ENCODE data around the gene CELA1.

Gene CELA1

DNA sequence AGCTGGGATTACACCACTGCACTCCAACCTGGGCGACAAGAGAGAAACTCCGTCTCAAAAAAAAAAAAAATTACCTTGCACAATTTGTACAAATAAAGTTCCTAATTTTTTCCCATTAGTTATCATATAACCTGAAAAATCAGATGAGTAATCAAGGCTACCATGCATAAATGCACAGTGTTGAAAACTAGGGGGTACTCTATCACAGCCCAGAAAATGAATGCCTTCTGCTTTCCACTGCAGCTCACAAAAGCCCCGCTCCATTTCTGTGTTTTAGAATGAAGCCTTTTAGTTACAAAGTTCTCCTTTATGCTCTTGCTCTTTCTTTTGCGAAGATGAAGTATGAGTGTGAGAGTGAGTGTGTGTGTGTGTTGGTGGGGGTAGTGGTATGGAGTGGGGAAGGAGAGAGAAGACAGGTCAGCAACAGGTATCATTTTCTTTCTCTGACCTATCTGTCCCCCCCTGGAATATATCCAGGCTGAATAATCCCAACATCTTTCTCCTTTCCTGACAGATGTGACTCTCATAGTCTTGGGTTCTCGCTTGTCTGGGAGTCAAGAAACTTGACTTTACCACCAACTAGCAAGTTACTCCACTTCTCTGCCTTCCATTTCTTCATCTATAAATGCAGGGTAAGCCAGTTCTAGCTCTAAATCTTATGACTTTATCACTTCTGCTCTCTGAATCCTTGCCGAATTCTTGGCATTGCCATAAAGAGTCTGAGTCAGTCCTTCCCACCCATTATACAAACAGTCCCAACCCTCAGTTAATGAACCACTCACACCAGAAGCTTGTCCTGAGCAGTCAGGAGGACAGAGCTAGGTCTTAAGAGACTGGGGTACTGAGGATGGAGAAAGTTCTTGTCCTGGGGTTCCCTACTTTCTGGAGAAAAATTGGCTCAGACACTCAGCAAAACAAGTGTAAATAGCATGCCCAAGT is 38.6 kb downstream of the CELA1 start:
- TF ChIP-seq FOXP2 (optimal IDR thresholded peaks at IDR 0.05; ENCODE audit: borderline replicate concordance, extremely low read depth, extremely low read length, insufficient read depth), result no peak
- TF ChIP-seq, protein P1, sequence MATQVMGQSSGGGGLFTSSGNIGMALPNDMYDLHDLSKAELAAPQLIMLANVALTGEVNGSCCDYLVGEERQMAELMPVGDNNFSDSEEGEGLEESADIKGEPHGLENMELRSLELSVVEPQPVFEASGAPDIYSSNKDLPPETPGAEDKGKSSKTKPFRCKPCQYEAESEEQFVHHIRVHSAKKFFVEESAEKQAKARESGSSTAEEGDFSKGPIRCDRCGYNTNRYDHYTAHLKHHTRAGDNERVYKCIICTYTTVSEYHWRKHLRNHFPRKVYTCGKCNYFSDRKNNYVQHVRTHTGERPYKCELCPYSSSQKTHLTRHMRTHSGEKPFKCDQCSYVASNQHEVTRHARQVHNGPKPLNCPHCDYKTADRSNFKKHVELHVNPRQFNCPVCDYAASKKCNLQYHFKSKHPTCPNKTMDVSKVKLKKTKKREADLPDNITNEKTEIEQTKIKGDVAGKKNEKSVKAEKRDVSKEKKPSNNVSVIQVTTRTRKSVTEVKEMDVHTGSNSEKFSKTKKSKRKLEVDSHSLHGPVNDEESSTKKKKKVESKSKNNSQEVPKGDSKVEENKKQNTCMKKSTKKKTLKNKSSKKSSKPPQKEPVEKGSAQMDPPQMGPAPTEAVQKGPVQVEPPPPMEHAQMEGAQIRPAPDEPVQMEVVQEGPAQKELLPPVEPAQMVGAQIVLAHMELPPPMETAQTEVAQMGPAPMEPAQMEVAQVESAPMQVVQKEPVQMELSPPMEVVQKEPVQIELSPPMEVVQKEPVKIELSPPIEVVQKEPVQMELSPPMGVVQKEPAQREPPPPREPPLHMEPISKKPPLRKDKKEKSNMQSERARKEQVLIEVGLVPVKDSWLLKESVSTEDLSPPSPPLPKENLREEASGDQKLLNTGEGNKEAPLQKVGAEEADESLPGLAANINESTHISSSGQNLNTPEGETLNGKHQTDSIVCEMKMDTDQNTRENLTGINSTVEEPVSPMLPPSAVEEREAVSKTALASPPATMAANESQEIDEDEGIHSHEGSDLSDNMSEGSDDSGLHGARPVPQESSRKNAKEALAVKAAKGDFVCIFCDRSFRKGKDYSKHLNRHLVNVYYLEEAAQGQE (IDR thresholded peaks at IDR 0.05; ENCODE audit: insufficient read depth in 1 of 2, low read depth in 2 of 2, low read length in 2 of 2), result no peak
- TF ChIP-seq TAF1 (IDR thresholded peaks at IDR 0.05; ENCODE audit: borderline replicate concordance, insufficient read depth, low read length), result no peak
- no peak for TF ChIP-seq SIN3A (IDR thresholded peaks at IDR 0.05; ENCODE audit: borderline replicate concordance, insufficient read depth, low read length)
- TF ChIP-seq POLR2AphosphoS5 (IDR thresholded peaks at IDR 0.05; ENCODE audit: low read depth, low read length), result no peak

DNA sequence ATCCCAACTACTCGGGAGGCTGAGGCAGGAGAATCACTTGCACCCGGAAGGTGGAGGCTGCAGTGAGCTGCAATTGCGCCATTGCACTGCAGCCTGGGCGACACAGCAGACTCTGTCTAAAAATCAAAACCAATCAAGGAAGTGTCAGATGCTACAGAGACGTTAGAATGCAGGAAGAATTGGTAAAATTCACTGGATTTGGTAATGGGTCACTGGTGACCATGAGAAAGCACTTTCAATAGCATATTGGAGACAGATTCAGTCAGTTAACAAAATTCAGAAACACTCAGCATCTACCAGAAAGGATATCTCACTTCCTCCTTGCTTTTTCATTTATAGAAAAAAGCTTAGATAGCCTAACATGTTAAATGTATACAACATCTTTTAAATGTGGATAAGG is 40.0 kb downstream of the CELA1 start:
- TF ChIP-seq POLR2AphosphoS5 (IDR thresholded peaks at IDR 0.05; ENCODE audit: low read depth, low read length), result no peak
- TF ChIP-seq, protein P1 (IDR thresholded peaks at IDR 0.05; ENCODE audit: insufficient read depth in 1 of 2, low read depth in 2 of 2, low read length in 2 of 2), result no peak
- no peak for TF ChIP-seq FOXP2 (optimal IDR thresholded peaks at IDR 0.05; ENCODE audit: borderline replicate concordance, extremely low read depth, extremely low read length, insufficient read depth)
- no peak for TF ChIP-seq SIN3A (IDR thresholded peaks at IDR 0.05; ENCODE audit: borderline replicate concordance, insufficient read depth, low read length)
- TF ChIP-seq TAF1 (IDR thresholded peaks at IDR 0.05; ENCODE audit: borderline replicate concordance, insufficient read depth, low read length), result no peak

DNA sequence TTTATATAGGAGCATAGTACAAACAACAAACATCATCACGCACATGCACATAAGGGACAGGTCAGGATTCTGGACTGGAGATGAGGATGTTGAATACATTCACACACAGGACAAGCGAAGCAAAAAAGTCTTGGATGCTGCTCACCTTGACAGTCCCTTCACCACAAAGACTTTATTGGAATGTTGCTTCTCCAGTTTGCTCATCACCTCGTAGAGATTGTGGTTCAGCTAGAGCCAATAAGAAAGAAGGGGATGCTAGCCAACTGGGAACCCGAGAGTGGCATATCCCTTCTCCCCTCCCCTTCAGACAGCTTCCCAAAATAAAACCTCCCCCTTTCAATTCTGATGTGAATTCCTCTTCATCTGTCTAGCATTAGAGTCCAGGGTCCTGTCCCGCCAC is 50.8 kb downstream of the CELA1 start:
- TF ChIP-seq FOXP2 (optimal IDR thresholded peaks at IDR 0.05; ENCODE audit: borderline replicate concordance, extremely low read depth, extremely low read length, insufficient read depth) (no peak), TAF1 (IDR thresholded peaks at IDR 0.05; ENCODE audit: borderline replicate concordance, insufficient read depth, low read length) (no peak), POLR2AphosphoS5 (IDR thresholded peaks at IDR 0.05; ENCODE audit: low read depth, low read length) (no peak), SIN3A (IDR thresholded peaks at IDR 0.05; ENCODE audit: borderline replicate concordance, insufficient read depth, low read length) (no peak)
- TF ChIP-seq, protein P1 (IDR thresholded peaks at IDR 0.05; ENCODE audit: insufficient read depth in 1 of 2, low read depth in 2 of 2, low read length in 2 of 2), result no peak

DNA sequence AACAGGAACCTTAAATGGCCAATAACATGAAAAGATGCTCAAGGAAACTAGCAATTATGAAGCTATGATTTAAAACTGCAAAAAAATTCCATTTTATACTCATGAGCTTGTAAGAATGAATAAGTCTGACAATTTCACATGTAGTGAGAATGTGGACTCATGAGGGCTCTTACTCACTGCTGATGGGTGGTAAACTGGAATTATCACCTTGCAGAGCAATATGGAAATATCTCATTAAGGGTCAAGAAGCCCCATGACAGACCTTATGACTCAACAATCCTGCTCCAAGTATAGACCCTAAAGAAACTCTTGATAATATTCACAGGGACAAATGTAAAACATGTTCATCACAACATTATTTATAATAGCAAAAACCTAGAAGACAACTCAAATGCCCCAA is 52.8 kb downstream of the CELA1 start:
- TF ChIP-seq SIN3A (IDR thresholded peaks at IDR 0.05; ENCODE audit: borderline replicate concordance, insufficient read depth, low read length) (no peak), TAF1 (IDR thresholded peaks at IDR 0.05; ENCODE audit: borderline replicate concordance, insufficient read depth, low read length) (no peak), FOXP2 (optimal IDR thresholded peaks at IDR 0.05; ENCODE audit: borderline replicate concordance, extremely low read depth, extremely low read length, insufficient read depth) (no peak), POLR2AphosphoS5 (IDR thresholded peaks at IDR 0.05; ENCODE audit: low read depth, low read length) (no peak)

DNA sequence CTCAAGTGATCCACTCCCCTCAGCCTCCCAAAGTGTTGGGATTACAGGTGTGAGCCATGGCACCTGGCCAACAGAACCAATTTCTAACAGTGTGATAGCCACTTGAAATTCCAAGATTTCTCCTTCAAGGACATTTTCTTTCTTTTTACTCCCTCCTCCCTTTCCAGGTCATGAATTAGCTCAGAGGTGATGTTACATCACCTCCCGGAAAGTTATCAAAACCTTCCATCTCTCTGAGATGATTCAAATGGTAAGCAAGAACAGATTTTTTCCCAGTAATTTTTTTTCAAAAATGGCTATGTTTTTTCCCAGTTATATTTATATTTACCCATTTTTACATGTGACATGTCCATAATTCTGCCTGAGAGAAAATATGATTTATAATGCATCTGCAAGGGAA is 60.6 kb downstream of the CELA1 start:
- TF ChIP-seq SIN3A (IDR thresholded peaks at IDR 0.05; ENCODE audit: borderline replicate concordance, insufficient read depth, low read length) (no peak), FOXP2 (optimal IDR thresholded peaks at IDR 0.05; ENCODE audit: borderline replicate concordance, extremely low read depth, extremely low read length, insufficient read depth) (no peak), TAF1 (IDR thresholded peaks at IDR 0.05; ENCODE audit: borderline replicate concordance, insufficient read depth, low read length) (no peak), POLR2AphosphoS5 (IDR thresholded peaks at IDR 0.05; ENCODE audit: low read depth, low read length) (no peak)
- TF ChIP-seq, protein P1 (IDR thresholded peaks at IDR 0.05; ENCODE audit: insufficient read depth in 1 of 2, low read depth in 2 of 2, low read length in 2 of 2), result no peak
